Effector CD4-positive, alpha-beta T cell (primary cell): Measurements from ENCODE around the gene SMAD7.

ENCODE experiments used
- DNase-seq: peaks from one replicate; pipeline ENCODE4 v3.0.0-alpha.2; 2020

Gene SMAD7

GRCh38 chr18:48959921-48960920, 9.5 kb upstream of the SMAD7 start:
- no peak for DNase-seq

GRCh38 chr18:48959551-48959920, 8.8 kb upstream of the SMAD7 start:
- DNase-seq: no peak

GRCh38 chr18:48958951-48959350, 8.2 kb upstream of the SMAD7 start:
- no peak for DNase-seq

- no peak for DNase-seq
Observed at GRCh38 chr18:48957616-48958015, 6.9 kb upstream of the SMAD7 start.

GRCh38 chr18:48957136-48957535, 6.4 kb upstream of the SMAD7 start:
- DNase-seq: no peak

- DNase-seq: no peak
Observed at GRCh38 chr18:48956356-48956755, 5.6 kb upstream of the SMAD7 start.

GRCh38 chr18:48955830-48956261, 5.1 kb upstream of the SMAD7 start:
- DNase-seq: no peak

GRCh38 chr18:48954886-48955819, 4.4 kb upstream of the SMAD7 start:
- no peak for DNase-seq

GRCh38 chr18:48953104-48953706, 2.4 kb upstream of the SMAD7 start:
- no peak for DNase-seq

- peak; percentile 53 for DNase-seq
Observed at GRCh38 chr18:48952287-48953103, 1.7 kb upstream of the SMAD7 start.

GRCh38 chr18:48951448-48952286, 902 bp upstream of the SMAD7 start:
- peak; percentile 70 for DNase-seq

- no peak for DNase-seq
Observed at GRCh38 chr18:48949606-48950535, 894 bp downstream of the SMAD7 start.

GRCh38 chr18:48949050-48949605, 1.6 kb downstream of the SMAD7 start:
- DNase-seq: peak; percentile 43

GRCh38 chr18:48948112-48949049, 2.4 kb downstream of the SMAD7 start:
- DNase-seq: peak; percentile 42

GRCh38 chr18:48947560-48947959, 3.2 kb downstream of the SMAD7 start:
- no peak for DNase-seq

- no peak for DNase-seq
Observed at GRCh38 chr18:48947092-48947491, 3.7 kb downstream of the SMAD7 start.

- no peak for DNase-seq
Observed at GRCh38 chr18:48946329-48946835, 4.4 kb downstream of the SMAD7 start.

GRCh38 chr18:48945953-48946217, 4.9 kb downstream of the SMAD7 start:
- no peak for DNase-seq
